H1 (cell line): ENCODE data around the gene C12orf42. TPM values are rescaled to one million over a fixed set of nuclear protein-coding genes. Genes with fewer than 3 reads are reported as not detected.

Experiments
- EZH2 ChIP-seq: fragments of 200-600 bp; sonication (generic); IDR thresholded peaks from 2 replicates; pipeline ENCODE4 v1.7.1; 2012; ENCODE audit warnings: low read depth, mild to moderate bottlenecking, moderate library complexity, low read length, inconsistent platforms; ENCODE audit not compliant: severe bottlenecking
- GABPA ChIP-seq: IDR thresholded peaks from 2 replicates; pipeline ENCODE4 v1.6.1; 2011; ENCODE audit warnings: mild to moderate bottlenecking, low read length, moderate library complexity, borderline replicate concordance; ENCODE audit not compliant: insufficient read depth
- polyA plus RNA-seq, 7 experiments: library from polyadenylated mRNA; depleted of rRNA in 3 of 7; stranded (reverse) in 5 of 7; unstranded in 2 of 7; fragments of >200 nt in 5 of 7; fragments of 200-250 nt in 2 of 7; gene quantifications; 1 replicate in 5 of 7; 2 replicates in 1 of 7; 4 replicates in 1 of 7; pipeline versions ENCODE4 v1.2.1 to v1.2.3, GENCODE V29; 2011 to 2013; ENCODE audit warnings: missing spikeins in 2 of 7, mixed read lengths in 2 of 7
- total RNA-seq: library from RNA; stranded (reverse); fragmentation: NEBNext Ultra II Directional; extraction: Animal tissue kit (Norgen Biotek cat#: 25700); gene quantifications from 2 replicates; pipeline ENCODE4 v1.2.1, GENCODE V29; 2021
- TF ChIP-seq, protein P1 (sequence below): IDR thresholded peaks from 2 replicates; pipeline ENCODE4 v1.6.1; 2012; ENCODE audit warnings: low read length, inconsistent platforms

C12orf42 gene
- total and polyA plus RNA-seq, 2 of the 8 experiments (the other 6 are each of a cell fraction or from before 2014, with no cell fraction given), result 0.05 TPM; not detected in 1

GRCh38 chr12:103498990-103499389, 3.2 kb upstream of the C12orf42 start (continued):
- no peak for TF ChIP-seq GABPA
- no peak for TF ChIP-seq EZH2
- TF ChIP-seq, protein P1, sequence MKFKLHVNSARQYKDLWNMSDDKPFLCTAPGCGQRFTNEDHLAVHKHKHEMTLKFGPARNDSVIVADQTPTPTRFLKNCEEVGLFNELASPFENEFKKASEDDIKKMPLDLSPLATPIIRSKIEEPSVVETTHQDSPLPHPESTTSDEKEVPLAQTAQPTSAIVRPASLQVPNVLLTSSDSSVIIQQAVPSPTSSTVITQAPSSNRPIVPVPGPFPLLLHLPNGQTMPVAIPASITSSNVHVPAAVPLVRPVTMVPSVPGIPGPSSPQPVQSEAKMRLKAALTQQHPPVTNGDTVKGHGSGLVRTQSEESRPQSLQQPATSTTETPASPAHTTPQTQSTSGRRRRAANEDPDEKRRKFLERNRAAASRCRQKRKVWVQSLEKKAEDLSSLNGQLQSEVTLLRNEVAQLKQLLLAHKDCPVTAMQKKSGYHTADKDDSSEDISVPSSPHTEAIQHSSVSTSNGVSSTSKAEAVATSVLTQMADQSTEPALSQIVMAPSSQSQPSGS, result no peak
